HepG2 (cell line): Measurements from ENCODE around the gene ATG16L2. TPM values are rescaled to one million over a fixed set of nuclear protein-coding genes. Genes with fewer than 3 reads are reported as not detected.

ENCODE experiments used
- HCFC1 ChIP-seq: fragments of 150-350 bp; IDR thresholded peaks from 2 replicates; pipeline ENCODE4 v1.6.1; 2014; ENCODE audit warnings: low read depth, low read length
- HNRNPL ChIP-seq: fragments of 200-400 bp; formaldehyde crosslinking; IDR thresholded peaks from 2 replicates; pipeline ENCODE4 v1.6.1; 2017; ENCODE audit warnings: mild to moderate bottlenecking, low read depth, low read length
- KLF12 ChIP-seq: sonication (generic); formaldehyde crosslinking; IDR thresholded peaks from 2 replicates; pipeline ENCODE4 v1.4.0; 2020; ENCODE audit warnings: missing genetic modification reagents, borderline replicate concordance
- NFATC3 ChIP-seq: sonication (generic); formaldehyde crosslinking; IDR thresholded peaks from 2 replicates; pipeline ENCODE4 v1.5.1; 2020; ENCODE audit warnings: mild to moderate bottlenecking, missing genetic modification reagents
- SMAD1 ChIP-seq: sonication (generic); formaldehyde crosslinking; IDR thresholded peaks from 2 replicates; pipeline ENCODE4 v1.4.0; 2020; ENCODE audit warnings: missing genetic modification reagents, low read depth, mild to moderate bottlenecking, borderline replicate concordance
- SMAD3 ChIP-seq: sonication (generic); formaldehyde crosslinking; IDR thresholded peaks from 2 replicates; pipeline ENCODE4 v1.4.0; 2020; ENCODE audit warnings: missing genetic modification reagents
- SP1 ChIP-seq, 2 experiments: fragments of 450-650 bp in 1 of 2; sonication (generic) in 1 of 2; formaldehyde crosslinking in 1 of 2; IDR thresholded peaks; 2 replicates each; pipeline versions ENCODE4 v1.4.0 to v1.6.1; 2016 to 2020; ENCODE audit warnings: missing genetic modification reagents in 1 of 2
- ZFX ChIP-seq: sonication (generic); formaldehyde crosslinking; IDR thresholded peaks from 2 replicates; pipeline ENCODE4 v1.4.0; 2020; ENCODE audit warnings: mild to moderate bottlenecking, low read depth, missing genetic modification reagents, moderate library complexity
- ZNF547 ChIP-seq: sonication (generic); formaldehyde crosslinking; IDR thresholded peaks from 2 replicates; pipeline ENCODE4 v1.5.1; 2020; ENCODE audit warnings: mild to moderate bottlenecking, missing genetic modification reagents
- ZNF558 ChIP-seq: sonication (generic); formaldehyde crosslinking; IDR thresholded peaks from 2 replicates; pipeline ENCODE4 v1.9.0; 2022; ENCODE audit warnings: mild to moderate bottlenecking, missing genetic modification reagents, borderline replicate concordance
- ZNF563 ChIP-seq: sonication (generic); formaldehyde crosslinking; IDR thresholded peaks from 2 replicates; pipeline ENCODE4 v1.8.0; 2022; ENCODE audit warnings: mild to moderate bottlenecking, moderate library complexity, missing genetic modification reagents
- ZNF670 ChIP-seq: sonication (generic); formaldehyde crosslinking; IDR thresholded peaks from 2 replicates; pipeline ENCODE4 v1.8.0; 2022; ENCODE audit warnings: mild to moderate bottlenecking, missing genetic modification reagents, borderline replicate concordance
- ZSCAN9 ChIP-seq: IDR thresholded peaks from 2 replicates; pipeline ENCODE4 v1.6.1; 2016; ENCODE audit warnings: borderline replicate concordance
- polyA plus RNA-seq, 8 experiments: library from polyadenylated mRNA; depleted of rRNA in 3 of 8; stranded (reverse) in 7 of 8; unstranded in 1 of 8; fragments of >200 nt; fragmentation: Illumina TruSeq in 4 of 8; extraction: Trizol in 4 of 8; gene quantifications; 2 replicates each; pipeline versions ENCODE4 v1.2.1 to v1.2.3, GENCODE V29; 2011 to 2016; ENCODE audit warnings: low read depth in 4 of 8, missing spikeins in 1 of 8, mixed read lengths in 1 of 8; ENCODE audit not compliant: insufficient read depth in 1 of 8
- total RNA-seq, 5 experiments: library from RNA; depleted of rRNA; stranded (reverse); fragments of >200 nt; fragmentation: Illumina TruSeq; extraction: Trizol; gene quantifications; 2 replicates each; pipeline ENCODE4 v1.2.3, GENCODE V29; 2016; ENCODE audit warnings: low read depth in 1 of 5
- TF ChIP-seq, protein P1 (sequence below): sonication (generic); formaldehyde crosslinking; IDR thresholded peaks from 2 replicates; pipeline ENCODE4 v1.4.0; 2020; ENCODE audit warnings: missing genetic modification reagents
- TF ChIP-seq, protein P2 (sequence below): sonication (generic); formaldehyde crosslinking; IDR thresholded peaks from 2 replicates; pipeline ENCODE4 v1.4.0; 2020; ENCODE audit warnings: missing genetic modification reagents
- TF ChIP-seq, protein P3 (sequence below): sonication (generic); formaldehyde crosslinking; IDR thresholded peaks from 2 replicates; pipeline ENCODE4 v1.5.0; 2020; ENCODE audit warnings: mild to moderate bottlenecking, missing genetic modification reagents, borderline replicate concordance
- TF ChIP-seq, protein P4 (sequence below): sonication (generic); formaldehyde crosslinking; IDR thresholded peaks from 2 replicates; pipeline ENCODE4 v1.4.0; 2020; ENCODE audit warnings: missing genetic modification reagents, borderline replicate concordance

Gene ATG16L2
- total and polyA plus RNA-seq, 2 of the 13 experiments (the other 11 are each of a cell fraction or from before 2014, with no cell fraction given): 6.2 to 14.8 TPM

DNA sequence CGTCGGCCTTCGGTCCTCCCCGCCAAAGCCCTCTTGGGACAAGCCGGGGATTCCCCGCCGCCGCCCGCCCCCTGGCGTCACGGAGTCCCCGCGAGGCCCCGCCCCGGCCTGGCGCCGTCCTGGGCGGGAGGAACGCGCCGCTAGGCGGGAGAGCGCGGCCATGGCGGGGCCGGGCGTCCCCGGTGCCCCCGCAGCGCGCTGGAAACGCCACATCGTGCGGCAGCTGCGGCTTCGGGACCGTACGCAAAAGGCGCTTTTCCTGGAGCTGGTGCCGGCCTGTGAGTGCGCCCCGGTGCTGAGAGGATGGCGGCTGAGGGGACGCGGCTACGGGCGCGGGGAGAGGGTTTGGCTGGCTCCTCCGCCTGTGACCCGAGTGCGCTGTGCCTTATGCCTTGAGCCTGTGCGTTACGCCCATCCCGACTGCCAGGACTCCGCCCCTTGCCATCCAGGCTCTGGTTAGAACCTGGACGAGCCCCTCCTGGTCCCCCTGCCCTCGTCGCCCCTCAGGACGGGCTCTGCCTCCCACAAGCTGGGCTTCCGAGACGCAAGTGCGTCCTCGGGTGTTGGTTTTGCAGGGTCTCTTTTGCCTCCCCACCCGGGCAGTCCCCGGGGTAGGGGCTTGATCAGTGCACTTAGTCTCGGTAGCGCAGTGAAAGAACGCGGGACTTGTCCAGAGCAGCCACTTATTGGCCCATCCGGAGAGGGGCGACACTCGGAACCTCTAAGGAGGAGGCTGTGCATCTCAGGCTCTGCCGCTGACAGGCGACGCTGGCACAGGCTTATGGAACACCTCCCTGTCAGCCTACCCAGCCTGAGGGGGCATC, at the start of gene ATG16L2 (continued):
- TF ChIP-seq, protein P1, sequence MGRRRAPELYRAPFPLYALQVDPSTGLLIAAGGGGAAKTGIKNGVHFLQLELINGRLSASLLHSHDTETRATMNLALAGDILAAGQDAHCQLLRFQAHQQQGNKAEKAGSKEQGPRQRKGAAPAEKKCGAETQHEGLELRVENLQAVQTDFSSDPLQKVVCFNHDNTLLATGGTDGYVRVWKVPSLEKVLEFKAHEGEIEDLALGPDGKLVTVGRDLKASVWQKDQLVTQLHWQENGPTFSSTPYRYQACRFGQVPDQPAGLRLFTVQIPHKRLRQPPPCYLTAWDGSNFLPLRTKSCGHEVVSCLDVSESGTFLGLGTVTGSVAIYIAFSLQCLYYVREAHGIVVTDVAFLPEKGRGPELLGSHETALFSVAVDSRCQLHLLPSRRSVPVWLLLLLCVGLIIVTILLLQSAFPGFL (CRISPR knock-in tag): 0 out of 2 replicates have a peak, but pooled peaks have one; percentile 65
- TF ChIP-seq SMAD1: 0 out of 2 replicates have a peak, but pooled peaks have one; percentile 20
- TF ChIP-seq, protein P2, sequence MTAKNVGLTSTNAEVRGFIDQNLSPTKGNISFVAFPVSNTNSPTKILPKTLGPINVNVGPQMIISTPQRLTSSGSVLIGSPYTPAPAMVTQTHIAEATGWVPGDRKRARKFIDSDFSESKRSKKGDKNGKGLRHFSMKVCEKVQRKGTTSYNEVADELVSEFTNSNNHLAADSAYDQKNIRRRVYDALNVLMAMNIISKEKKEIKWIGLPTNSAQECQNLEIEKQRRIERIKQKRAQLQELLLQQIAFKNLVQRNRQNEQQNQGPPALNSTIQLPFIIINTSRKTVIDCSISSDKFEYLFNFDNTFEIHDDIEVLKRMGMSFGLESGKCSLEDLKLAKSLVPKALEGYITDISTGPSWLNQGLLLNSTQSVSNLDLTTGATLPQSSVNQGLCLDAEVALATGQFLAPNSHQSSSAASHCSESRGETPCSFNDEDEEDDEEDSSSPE (CRISPR knock-in tag): peak; percentile 83
- no peak for TF ChIP-seq SMAD3 (CRISPR knock-in tag)
- TF ChIP-seq KLF12 (CRISPR knock-in tag): peak; percentile 38; the same call in 1 of the 2 replicates
- TF ChIP-seq NFATC3: 0 out of 2 replicates have a peak, but pooled peaks have one; percentile 36
- TF ChIP-seq ZFX (CRISPR knock-in tag): peak; percentile 17; the same call in 1 of the 2 replicates
- peak; percentile 40; the same call in 1 of the 2 replicates for TF ChIP-seq ZNF563
- no peak for TF ChIP-seq HCFC1
- TF ChIP-seq, protein P3, sequence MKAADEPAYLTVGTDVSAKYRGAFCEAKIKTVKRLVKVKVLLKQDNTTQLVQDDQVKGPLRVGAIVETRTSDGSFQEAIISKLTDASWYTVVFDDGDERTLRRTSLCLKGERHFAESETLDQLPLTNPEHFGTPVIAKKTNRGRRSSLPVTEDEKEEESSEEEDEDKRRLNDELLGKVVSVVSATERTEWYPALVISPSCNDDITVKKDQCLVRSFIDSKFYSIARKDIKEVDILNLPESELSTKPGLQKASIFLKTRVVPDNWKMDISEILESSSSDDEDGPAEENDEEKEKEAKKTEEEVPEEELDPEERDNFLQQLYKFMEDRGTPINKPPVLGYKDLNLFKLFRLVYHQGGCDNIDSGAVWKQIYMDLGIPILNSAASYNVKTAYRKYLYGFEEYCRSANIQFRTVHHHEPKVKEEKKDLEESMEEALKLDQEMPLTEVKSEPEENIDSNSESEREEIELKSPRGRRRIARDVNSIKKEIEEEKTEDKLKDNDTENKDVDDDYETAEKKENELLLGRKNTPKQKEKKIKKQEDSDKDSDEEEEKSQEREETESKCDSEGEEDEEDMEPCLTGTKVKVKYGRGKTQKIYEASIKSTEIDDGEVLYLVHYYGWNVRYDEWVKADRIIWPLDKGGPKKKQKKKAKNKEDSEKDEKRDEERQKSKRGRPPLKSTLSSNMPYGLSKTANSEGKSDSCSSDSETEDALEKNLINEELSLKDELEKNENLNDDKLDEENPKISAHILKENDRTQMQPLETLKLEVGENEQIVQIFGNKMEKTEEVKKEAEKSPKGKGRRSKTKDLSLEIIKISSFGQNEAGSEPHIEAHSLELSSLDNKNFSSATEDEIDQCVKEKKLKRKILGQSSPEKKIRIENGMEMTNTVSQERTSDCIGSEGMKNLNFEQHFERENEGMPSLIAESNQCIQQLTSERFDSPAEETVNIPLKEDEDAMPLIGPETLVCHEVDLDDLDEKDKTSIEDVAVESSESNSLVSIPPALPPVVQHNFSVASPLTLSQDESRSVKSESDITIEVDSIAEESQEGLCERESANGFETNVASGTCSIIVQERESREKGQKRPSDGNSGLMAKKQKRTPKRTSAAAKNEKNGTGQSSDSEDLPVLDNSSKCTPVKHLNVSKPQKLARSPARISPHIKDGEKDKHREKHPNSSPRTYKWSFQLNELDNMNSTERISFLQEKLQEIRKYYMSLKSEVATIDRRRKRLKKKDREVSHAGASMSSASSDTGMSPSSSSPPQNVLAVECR (CRISPR knock-in tag): peak; percentile 85; the same call in 1 of the 2 replicates
- TF ChIP-seq SP1 (IDR thresholded peaks at IDR 0.05): no peak
- TF ChIP-seq SP1 (CRISPR knock-in tag; IDR thresholded peaks at IDR 0.05): peak; percentile 90
- TF ChIP-seq ZNF670 (CRISPR knock-in tag): no peak
- TF ChIP-seq HNRNPL: peak; percentile 47; the same call in 1 of the 2 replicates
- peak; percentile 60; the same call in 1 of the 2 replicates for TF ChIP-seq ZNF547 (CRISPR knock-in tag)
- TF ChIP-seq ZSCAN9 (CRISPR knock-in tag): no peak; the same call in 1 of the 2 replicates
- TF ChIP-seq ZNF558: 0 out of 2 replicates have a peak, but pooled peaks have one; percentile 29
- TF ChIP-seq, protein P4, sequence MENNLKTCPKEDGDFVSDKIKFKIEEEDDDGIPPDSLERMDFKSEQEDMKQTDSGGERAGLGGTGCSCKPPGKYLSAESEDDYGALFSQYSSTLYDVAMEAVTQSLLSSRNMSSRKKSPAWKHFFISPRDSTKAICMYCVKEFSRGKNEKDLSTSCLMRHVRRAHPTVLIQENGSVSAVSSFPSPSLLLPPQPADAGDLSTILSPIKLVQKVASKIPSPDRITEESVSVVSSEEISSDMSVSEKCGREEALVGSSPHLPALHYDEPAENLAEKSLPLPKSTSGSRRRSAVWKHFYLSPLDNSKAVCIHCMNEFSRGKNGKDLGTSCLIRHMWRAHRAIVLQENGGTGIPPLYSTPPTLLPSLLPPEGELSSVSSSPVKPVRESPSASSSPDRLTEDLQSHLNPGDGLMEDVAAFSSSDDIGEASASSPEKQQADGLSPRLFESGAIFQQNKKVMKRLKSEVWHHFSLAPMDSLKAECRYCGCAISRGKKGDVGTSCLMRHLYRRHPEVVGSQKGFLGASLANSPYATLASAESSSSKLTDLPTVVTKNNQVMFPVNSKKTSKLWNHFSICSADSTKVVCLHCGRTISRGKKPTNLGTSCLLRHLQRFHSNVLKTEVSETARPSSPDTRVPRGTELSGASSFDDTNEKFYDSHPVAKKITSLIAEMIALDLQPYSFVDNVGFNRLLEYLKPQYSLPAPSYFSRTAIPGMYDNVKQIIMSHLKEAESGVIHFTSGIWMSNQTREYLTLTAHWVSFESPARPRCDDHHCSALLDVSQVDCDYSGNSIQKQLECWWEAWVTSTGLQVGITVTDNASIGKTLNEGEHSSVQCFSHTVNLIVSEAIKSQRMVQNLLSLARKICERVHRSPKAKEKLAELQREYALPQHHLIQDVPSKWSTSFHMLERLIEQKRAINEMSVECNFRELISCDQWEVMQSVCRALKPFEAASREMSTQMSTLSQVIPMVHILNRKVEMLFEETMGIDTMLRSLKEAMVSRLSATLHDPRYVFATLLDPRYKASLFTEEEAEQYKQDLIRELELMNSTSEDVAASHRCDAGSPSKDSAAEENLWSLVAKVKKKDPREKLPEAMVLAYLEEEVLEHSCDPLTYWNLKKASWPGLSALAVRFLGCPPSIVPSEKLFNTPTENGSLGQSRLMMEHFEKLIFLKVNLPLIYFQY (CRISPR knock-in tag): no peak
